ENCODE data around the gene RNF10. TPM values are rescaled to one million over a fixed set of nuclear protein-coding genes. Genes with fewer than 3 reads are reported as not detected.
A peak's percentile ranks its signal among the peaks of the same experiment; 100 is the strongest.

Gene RNF10
- total RNA-seq, 1 experiment from 2014 or later, result 177 TPM

DNA sequence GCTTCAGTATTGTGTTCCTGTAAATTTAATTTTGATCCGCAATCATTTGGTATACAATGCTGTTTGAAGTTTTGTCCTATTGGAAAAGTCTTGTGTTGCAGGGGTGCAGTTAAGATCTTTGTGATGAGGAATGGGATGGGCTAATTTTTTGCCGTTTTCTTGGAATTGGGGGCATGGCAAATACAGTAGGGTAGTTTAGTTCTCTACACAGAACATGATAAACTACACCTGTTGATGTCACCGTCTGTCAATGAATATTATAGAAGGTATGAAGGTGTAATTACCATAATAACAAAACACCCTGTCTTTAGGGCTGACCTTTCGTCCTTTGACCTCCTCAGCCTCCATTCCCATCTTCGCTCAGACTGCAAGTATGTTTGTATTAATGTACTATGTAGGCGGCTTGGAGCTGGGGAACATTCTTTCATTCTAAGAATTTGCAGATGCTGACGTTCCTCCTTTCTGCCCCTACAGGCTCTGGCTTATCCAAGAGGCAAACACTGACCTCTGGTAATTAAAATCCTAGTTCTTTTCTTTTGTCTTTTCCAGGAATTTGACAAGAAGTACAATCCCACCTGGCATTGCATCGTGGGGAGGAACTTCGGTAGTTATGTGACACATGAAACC is 36.5 kb upstream of the RNF10 start:
- in situ Hi-C loops (cut with HindIII; ENCODE audit: low pct_unique_long_range_greater_than_20kb, low sequenced_read_pairs), result no loop called here
- DNase-seq (ENCODE audit: low read depth, low spot score) (no peak), ATAC-seq (no peak)
- intact Hi-C loops (cut with micrococcal nuclease; ENCODE audit: unreplicated experiment), result no loop called here
- peak overlapping the region; percentile 89 for H3K27ac ChIP-seq (ENCODE audit: low read length)
- peaks cover 17% of the 10 kb centered on the region for H3K36me3 ChIP-seq (ENCODE audit: control insufficient read depth, insufficient read depth, low read length)
- no TSS peak for BruUV-seq (replicated peaks)
- H3K4me3 ChIP-seq (ENCODE audit: low read depth in 2 of 2, low read length in 2 of 2), result peak overlapping the region; percentile 73 to 99
- H3K27me3 ChIP-seq (ENCODE audit: control insufficient read depth, insufficient read depth, low read length), result no peaks in the 10 kb centered on the region
- CTCF ChIA-PET, result no interaction called here
- peaks cover 21% of the 10 kb centered on the region for H3K4me1 ChIP-seq (ENCODE audit: control insufficient read depth, insufficient read depth, low read length)
- H3K9me3 ChIP-seq (ENCODE audit: control insufficient read depth, insufficient read depth, low read depth, low read length), result no peaks in the 10 kb centered on the region
- POLR2A ChIA-PET, result no interaction called here
- TF ChIP-seq TCF7L2 (IDR thresholded peaks at IDR 0.05; ENCODE audit: low read depth, low read length), result no peak
- TF ChIP-seq SIN3A (IDR thresholded peaks at IDR 0.05; ENCODE audit: borderline replicate concordance, insufficient read depth, low read depth, low read length), result 0 out of 2 replicates have a peak, but pooled peaks have one; percentile 11

DNA sequence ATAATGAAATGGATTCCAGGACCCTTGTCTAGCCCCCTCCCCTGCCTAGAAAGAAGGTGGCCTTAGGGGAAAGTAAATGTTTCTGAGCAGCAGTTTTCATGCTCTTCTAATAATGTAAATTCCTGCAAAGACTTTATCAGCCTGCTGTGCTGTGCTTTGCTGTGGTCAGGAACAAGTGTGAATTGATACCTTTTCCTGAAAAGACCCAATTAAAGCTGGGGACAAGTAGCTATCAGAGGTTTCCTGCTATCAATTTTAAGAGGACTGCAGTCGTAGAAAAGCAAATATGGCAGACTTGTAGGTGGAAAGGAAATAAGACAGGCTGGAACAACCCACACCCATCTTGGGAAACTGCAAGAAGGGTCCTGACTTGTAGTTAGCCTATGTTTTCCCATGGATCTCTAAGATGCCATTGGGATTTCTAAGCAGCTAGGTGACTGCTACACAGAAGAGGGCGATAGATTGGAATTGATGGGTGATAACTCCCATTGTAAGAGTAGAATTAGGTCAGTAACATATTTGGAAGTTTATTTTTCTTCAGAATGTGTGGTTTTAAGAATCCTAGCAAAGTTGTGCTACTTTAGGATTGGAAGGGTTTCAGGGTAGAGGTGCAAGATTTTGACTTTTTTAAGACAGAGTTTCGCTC is 35.2 kb upstream of the RNF10 start:
- in situ Hi-C loops (cut with HindIII; ENCODE audit: low pct_unique_long_range_greater_than_20kb, low sequenced_read_pairs), result no loop called here
- TF ChIP-seq, protein P1, sequence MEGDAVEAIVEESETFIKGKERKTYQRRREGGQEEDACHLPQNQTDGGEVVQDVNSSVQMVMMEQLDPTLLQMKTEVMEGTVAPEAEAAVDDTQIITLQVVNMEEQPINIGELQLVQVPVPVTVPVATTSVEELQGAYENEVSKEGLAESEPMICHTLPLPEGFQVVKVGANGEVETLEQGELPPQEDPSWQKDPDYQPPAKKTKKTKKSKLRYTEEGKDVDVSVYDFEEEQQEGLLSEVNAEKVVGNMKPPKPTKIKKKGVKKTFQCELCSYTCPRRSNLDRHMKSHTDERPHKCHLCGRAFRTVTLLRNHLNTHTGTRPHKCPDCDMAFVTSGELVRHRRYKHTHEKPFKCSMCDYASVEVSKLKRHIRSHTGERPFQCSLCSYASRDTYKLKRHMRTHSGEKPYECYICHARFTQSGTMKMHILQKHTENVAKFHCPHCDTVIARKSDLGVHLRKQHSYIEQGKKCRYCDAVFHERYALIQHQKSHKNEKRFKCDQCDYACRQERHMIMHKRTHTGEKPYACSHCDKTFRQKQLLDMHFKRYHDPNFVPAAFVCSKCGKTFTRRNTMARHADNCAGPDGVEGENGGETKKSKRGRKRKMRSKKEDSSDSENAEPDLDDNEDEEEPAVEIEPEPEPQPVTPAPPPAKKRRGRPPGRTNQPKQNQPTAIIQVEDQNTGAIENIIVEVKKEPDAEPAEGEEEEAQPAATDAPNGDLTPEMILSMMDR (IDR thresholded peaks at IDR 0.05), result no peak
- TF ChIP-seq POLR2AphosphoS5 (IDR thresholded peaks at IDR 0.05; ENCODE audit: low read depth, low read length), result peak; percentile 48; the same call in 1 of the 2 replicates

DNA sequence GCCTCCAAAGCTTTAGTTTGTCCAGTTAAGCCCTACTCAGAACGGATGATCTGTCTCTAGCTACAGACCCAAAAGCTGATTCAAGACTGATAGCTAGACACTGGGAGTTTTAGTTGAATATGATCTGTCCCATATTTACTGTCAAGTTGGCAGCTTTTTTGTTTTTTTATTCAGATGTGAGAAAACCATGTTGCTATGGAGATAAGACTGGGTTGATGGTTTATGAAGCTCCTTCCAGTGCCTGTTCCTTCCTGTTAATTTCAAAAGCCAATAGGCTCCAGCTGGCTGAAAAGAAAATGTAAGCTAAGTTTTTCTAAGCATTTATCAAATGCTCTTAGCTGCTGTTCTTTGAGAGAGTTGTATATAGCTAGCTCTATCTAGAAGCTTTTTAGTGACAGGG is 33.6 kb upstream of the RNF10 start:
- CTCF ChIA-PET, result interaction anchor here (0.6 kb wide), 1 partner anchor 296 kb away, joined by 3 read pairs; no protein-coding TSS in a partner anchor
- ATAC-seq (no peak), DNase-seq (ENCODE audit: low read depth, low spot score) (no peak)
- Histone ChIP-seq H3K9me3 (ENCODE audit: control insufficient read depth, insufficient read depth, low read depth, low read length) (no peaks in the 10 kb centered on the region), H3K36me3 (ENCODE audit: control insufficient read depth, insufficient read depth, low read length) (peaks cover 15% of the 10 kb centered on the region), H3K27me3 (ENCODE audit: control insufficient read depth, insufficient read depth, low read length) (no peaks in the 10 kb centered on the region), H3K27ac (ENCODE audit: low read length) (no peak overlapping the region), H3K4me3 (ENCODE audit: low read depth in 2 of 2, low read length in 2 of 2) (no peak overlapping the region), H3K4me1 (ENCODE audit: control insufficient read depth, insufficient read depth, low read length) (peaks cover 15% of the 10 kb centered on the region)
- POLR2A ChIA-PET, result interaction anchor here (0.6 kb wide), 2 partner anchors 24 to 181 kb away, joined by 4 to 10 read pairs; no protein-coding TSS in a partner anchor
- TF ChIP-seq TCF7L2 (IDR thresholded peaks at IDR 0.05; ENCODE audit: low read depth, low read length) (no peak), SIN3A (IDR thresholded peaks at IDR 0.05; ENCODE audit: borderline replicate concordance, insufficient read depth, low read depth, low read length) (no peak), POLR2AphosphoS5 (IDR thresholded peaks at IDR 0.05; ENCODE audit: low read depth, low read length) (no peak)
- TF ChIP-seq, protein P2, sequence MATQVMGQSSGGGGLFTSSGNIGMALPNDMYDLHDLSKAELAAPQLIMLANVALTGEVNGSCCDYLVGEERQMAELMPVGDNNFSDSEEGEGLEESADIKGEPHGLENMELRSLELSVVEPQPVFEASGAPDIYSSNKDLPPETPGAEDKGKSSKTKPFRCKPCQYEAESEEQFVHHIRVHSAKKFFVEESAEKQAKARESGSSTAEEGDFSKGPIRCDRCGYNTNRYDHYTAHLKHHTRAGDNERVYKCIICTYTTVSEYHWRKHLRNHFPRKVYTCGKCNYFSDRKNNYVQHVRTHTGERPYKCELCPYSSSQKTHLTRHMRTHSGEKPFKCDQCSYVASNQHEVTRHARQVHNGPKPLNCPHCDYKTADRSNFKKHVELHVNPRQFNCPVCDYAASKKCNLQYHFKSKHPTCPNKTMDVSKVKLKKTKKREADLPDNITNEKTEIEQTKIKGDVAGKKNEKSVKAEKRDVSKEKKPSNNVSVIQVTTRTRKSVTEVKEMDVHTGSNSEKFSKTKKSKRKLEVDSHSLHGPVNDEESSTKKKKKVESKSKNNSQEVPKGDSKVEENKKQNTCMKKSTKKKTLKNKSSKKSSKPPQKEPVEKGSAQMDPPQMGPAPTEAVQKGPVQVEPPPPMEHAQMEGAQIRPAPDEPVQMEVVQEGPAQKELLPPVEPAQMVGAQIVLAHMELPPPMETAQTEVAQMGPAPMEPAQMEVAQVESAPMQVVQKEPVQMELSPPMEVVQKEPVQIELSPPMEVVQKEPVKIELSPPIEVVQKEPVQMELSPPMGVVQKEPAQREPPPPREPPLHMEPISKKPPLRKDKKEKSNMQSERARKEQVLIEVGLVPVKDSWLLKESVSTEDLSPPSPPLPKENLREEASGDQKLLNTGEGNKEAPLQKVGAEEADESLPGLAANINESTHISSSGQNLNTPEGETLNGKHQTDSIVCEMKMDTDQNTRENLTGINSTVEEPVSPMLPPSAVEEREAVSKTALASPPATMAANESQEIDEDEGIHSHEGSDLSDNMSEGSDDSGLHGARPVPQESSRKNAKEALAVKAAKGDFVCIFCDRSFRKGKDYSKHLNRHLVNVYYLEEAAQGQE (IDR thresholded peaks at IDR 0.05; ENCODE audit: insufficient read depth in 1 of 2, low read depth in 2 of 2, low read length in 1 of 2), result no peak
- TF ChIP-seq, protein P1 (IDR thresholded peaks at IDR 0.05), result no peak
- no TSS peak for BruUV-seq (replicated peaks)
- in situ Hi-C loops (cut with HindIII; ENCODE audit: low pct_unique_long_range_greater_than_20kb, low sequenced_read_pairs), result no loop called here
- intact Hi-C loops (cut with micrococcal nuclease; ENCODE audit: unreplicated experiment), result no loop called here

More for the DNA sequence above, 35.2 kb upstream of the RNF10 start:
- no TSS peak for BruUV-seq (replicated peaks)
- ATAC-seq (no peak), DNase-seq (ENCODE audit: low read depth, low spot score) (no peak)
- H3K4me3 ChIP-seq (ENCODE audit: low read depth in 2 of 2, low read length in 2 of 2), result no peak overlapping the region
- ChIA-PET POLR2A (no interaction called here), CTCF (no interaction called here)
- H3K27me3 ChIP-seq (ENCODE audit: control insufficient read depth, insufficient read depth, low read length), result no peaks in the 10 kb centered on the region
- H3K4me1 ChIP-seq (ENCODE audit: control insufficient read depth, insufficient read depth, low read length), result peaks cover 21% of the 10 kb centered on the region
- H3K9me3 ChIP-seq (ENCODE audit: control insufficient read depth, insufficient read depth, low read depth, low read length), result no peaks in the 10 kb centered on the region
- H3K36me3 ChIP-seq (ENCODE audit: control insufficient read depth, insufficient read depth, low read length), result peaks cover 17% of the 10 kb centered on the region
- H3K27ac ChIP-seq (ENCODE audit: low read length), result no peak overlapping the region
- intact Hi-C loops (cut with micrococcal nuclease; ENCODE audit: unreplicated experiment), result no loop called here

Data from Panc1 (cell line).